Right atrium auricular region (tissue), 2 donors: Measurements from ENCODE around the gene PPP6R3. TPM values are rescaled to one million over a fixed set of nuclear protein-coding genes. Genes with fewer than 3 reads are reported as not detected.

Source experiments
- DNase-seq: peaks from one replicate; pipeline ENCODE4 v3.0.0-alpha.2; 2019; ENCODE audit warnings: low spot score
- H3K27ac ChIP-seq, 2 donors: fragments of 200-600 bp; sonication (generic); 1 replicate in 1 of 2; 2 replicates in 1 of 2; pipeline ENCODE4 v1.5.1; 2016 to 2019
- H3K27me3 ChIP-seq, 2 donors: fragments of 200-600 bp; sonication (generic); one replicate each; pipeline versions ENCODE4 v1.5.1 to v1.6.0; 2017 to 2019
- H3K36me3 ChIP-seq: fragments of 200-600 bp; sonication (generic); one replicate; pipeline ENCODE4 v1.5.1; 2016
- H3K4me1 ChIP-seq, 2 donors: fragments of 200-600 bp; sonication (generic); one replicate each; pipeline versions ENCODE4 v1.5.1 to v1.6.0; 2017 to 2019
- H3K4me3 ChIP-seq, 2 donors: fragments of 200-600 bp; sonication (generic); 1 replicate in 1 of 2; 2 replicates in 1 of 2; pipeline ENCODE4 v1.5.1; 2017 to 2019; ENCODE audit warnings: mild to moderate bottlenecking in 1 of 2, moderate library complexity in 1 of 2
- H3K9me3 ChIP-seq, 2 donors: fragments of 200-600 bp; sonication (generic); one replicate each; pipeline ENCODE4 v1.5.1; 2019
- CTCF ChIP-seq, 2 donors: fragments of 200-600 bp; sonication (generic); IDR thresholded peaks; one replicate each; pipeline ENCODE4 v1.5.1; 2019; ENCODE audit warnings: antibody characterized with exemption in 2 of 2
- total RNA-seq, 2 donors: library from RNA; depleted of rRNA; stranded (reverse); fragments of >200 nt; gene quantifications; one replicate each; pipeline ENCODE4 v1.1.0, GENCODE V29; 2016

Gene PPP6R3
- total RNA-seq, 2 donors from 2014 or later, result 81.1 to 95.2 TPM

- no peak overlapping the region for H3K27ac ChIP-seq
- no peak for TF ChIP-seq CTCF (IDR thresholded peaks at IDR 0.05)
- no peak for DNase-seq
- no peak overlapping the region for H3K4me3 ChIP-seq
- H3K27me3 ChIP-seq, result no peaks in the 10 kb centered on the region
- H3K4me1 ChIP-seq, result peaks cover 0 to 95% of the 10 kb centered on the region in 2 donors
- H3K36me3 ChIP-seq, result no peaks in the 10 kb centered on the region
- no peaks in the 10 kb centered on the region for H3K9me3 ChIP-seq
These were observed 41.3 kb downstream of the PPP6R3 start for GRCh38 chr11:68501813-68502212.

DNA sequence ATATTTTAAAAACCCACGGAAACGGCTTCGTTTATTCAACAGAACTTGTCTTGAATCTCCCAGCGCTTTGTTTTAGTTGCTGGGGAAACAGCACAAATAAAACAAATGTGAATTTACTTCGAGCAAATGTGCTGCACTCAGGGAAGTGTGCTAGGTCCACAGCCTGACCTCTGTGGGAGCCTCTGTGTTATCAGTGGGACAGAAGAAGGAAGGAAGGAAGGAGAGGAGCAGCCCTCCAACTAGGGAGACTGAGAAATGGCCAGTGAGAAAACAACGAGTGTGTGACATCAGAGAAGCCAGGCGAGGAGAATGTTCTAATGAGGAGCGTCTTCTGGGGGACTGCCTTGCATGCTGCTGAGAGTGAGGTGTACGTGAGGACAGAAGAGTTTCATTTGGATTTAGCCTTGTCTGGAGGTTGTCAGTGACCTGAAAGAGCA, 42.7 kb downstream of the PPP6R3 start:
- Histone ChIP-seq H3K27me3 (no peaks in the 10 kb centered on the region), H3K4me3 (no peak overlapping the region), H3K27ac (peak overlapping the region in 1 of 2 donors; percentile 2), H3K36me3 (no peaks in the 10 kb centered on the region), H3K4me1 (peaks cover 0 to 93% of the 10 kb centered on the region in 2 donors), H3K9me3 (no peaks in the 10 kb centered on the region)
- DNase-seq, result no peak
- TF ChIP-seq CTCF (IDR thresholded peaks at IDR 0.05), result no peak

DNA sequence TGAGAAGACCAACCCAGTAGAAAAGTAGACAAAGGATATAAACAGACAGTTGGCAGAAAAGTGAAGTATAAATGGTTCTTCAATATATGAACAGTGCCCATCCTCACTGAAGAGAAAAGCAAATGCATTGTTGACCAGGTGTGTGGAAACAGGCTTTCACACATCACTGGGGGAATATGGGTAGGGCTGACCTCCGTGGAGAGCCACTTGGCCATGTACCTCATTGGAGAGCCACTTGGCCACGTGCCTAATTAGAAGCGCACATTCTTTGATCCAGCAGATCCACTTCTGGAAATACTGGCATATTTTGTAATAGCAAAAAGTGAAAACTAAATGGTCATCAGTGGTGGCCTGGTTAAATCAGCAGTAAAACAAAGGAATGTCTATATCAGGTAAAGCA, 43.2 kb downstream of the PPP6R3 start:
- Histone ChIP-seq H3K27me3 (no peaks in the 10 kb centered on the region), H3K36me3 (no peaks in the 10 kb centered on the region), H3K4me1 (peaks cover 0 to 93% of the 10 kb centered on the region in 2 donors), H3K27ac (no peak overlapping the region), H3K9me3 (no peaks in the 10 kb centered on the region), H3K4me3 (no peak overlapping the region)
- no peak for DNase-seq
- no peak for TF ChIP-seq CTCF (IDR thresholded peaks at IDR 0.05)

DNA sequence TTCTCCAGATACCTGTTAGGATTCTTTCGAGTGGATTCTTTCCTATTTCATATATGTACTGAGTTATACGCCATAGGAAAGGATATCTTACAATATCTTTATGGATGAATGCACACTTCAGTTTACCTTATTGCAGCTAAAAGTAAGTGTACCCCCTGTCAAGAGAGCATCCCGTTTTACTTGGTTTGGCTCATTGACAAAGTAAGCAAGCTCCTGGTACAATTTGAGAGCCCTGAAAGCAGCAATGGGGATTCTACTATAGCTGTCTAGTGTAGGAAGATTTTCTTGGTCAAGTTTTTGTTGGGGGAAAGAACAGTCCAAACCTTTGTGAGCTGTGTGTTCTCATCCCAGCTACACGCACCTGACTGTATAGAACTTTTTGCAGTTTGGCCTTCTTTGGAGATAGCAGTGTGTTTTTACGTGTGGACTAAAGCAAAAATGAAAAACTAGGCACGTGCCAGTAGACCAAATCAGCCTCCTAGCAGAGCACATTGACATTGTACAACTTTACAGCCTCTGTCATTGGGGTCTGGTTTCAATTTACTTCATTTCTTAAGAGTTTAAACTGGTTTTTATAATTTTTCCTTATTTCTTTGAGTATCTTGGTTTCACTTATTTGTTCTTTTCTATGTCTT, 44.0 kb downstream of the PPP6R3 start:
- DNase-seq, result no peak
- Histone ChIP-seq H3K27ac (no peak overlapping the region), H3K27me3 (no peaks in the 10 kb centered on the region), H3K4me3 (no peak overlapping the region), H3K36me3 (no peaks in the 10 kb centered on the region), H3K4me1 (peaks cover 0 to 92% of the 10 kb centered on the region in 2 donors), H3K9me3 (no peaks in the 10 kb centered on the region)
- TF ChIP-seq CTCF (IDR thresholded peaks at IDR 0.05), result no peak

DNA sequence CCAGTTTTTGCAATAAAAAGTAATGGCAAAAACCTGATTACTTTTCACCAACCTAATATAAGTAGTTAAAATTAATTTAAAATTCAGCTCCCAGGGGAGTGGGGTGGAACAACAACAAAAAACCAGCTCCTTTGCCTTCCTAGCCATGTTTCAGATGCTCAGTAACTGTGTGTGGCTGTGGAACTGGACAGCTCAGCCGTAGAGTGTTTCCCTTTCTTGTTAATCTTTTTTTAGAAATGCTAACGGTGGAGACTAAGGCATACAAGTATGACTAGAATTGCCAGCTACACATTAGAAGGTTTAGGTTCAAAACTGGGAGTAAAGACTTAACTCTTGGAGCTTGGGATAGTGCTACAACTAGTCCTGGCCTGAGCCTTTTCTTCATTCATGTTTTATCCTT, 45.0 kb downstream of the PPP6R3 start:
- TF ChIP-seq CTCF (IDR thresholded peaks at IDR 0.05), result no peak
- Histone ChIP-seq H3K4me1 (peaks cover 0 to 92% of the 10 kb centered on the region in 2 donors), H3K4me3 (no peak overlapping the region), H3K27ac (no peak overlapping the region), H3K27me3 (no peaks in the 10 kb centered on the region), H3K36me3 (no peaks in the 10 kb centered on the region), H3K9me3 (no peaks in the 10 kb centered on the region)
- DNase-seq, result no peak

GRCh38 chr11:68506908-68507307, 46.4 kb downstream of the PPP6R3 start:
- Histone ChIP-seq H3K36me3 (no peaks in the 10 kb centered on the region), H3K27ac (no peak overlapping the region), H3K4me1 (peaks cover 0 to 91% of the 10 kb centered on the region in 2 donors), H3K9me3 (no peaks in the 10 kb centered on the region), H3K4me3 (no peak overlapping the region), H3K27me3 (no peaks in the 10 kb centered on the region)
- no peak for TF ChIP-seq CTCF (IDR thresholded peaks at IDR 0.05)
- DNase-seq, result no peak
